PC-9 (cell line): ENCODE data around the gene CACNA1G. TPM values are rescaled to one million over a fixed set of nuclear protein-coding genes. Genes with fewer than 3 reads are reported as not detected.

ENCODE experiments used
- BruUV-seq: library from RNA; stranded (reverse); fragments of 400-500 nt; replicated peaks from 2 replicates; lab custom pipeline; 2021; lab: Mats Ljungman, UMichigan
- CTCF ChIA-PET: fragments of 300-600 bp; sonication (Branson Sonifier 250); formaldehyde crosslinking; loops from one replicate; lab custom pipeline; 2022; ENCODE audit warnings: antibody characterized with exemption; lab: Charles Lee
- POLR2A ChIA-PET: fragments of 300-600 bp; sonication (Branson Sonifier 250); formaldehyde crosslinking; loops from one replicate; lab custom pipeline; 2022; ENCODE audit warnings: antibody characterized with exemption; ENCODE audit not compliant: unreplicated experiment; lab: Charles Lee
- DNase-seq, 2 experiments: peaks; one replicate each; pipeline versions ENCODE4 v3.0.0 to v3.0.0-alpha.2; 2015 to 2022; ENCODE audit warnings: mixed read lengths in 1 of 2
- H2AFZ ChIP-seq: fragments of 200-600 bp; sonication (generic); 2 replicates; pipeline ENCODE4 v1.8.1; 2017; ENCODE audit warnings: antibody characterized with exemption
- H3F3A ChIP-seq: fragments of 200-600 bp; sonication (generic); 2 replicates; pipeline ENCODE4 v1.8.1; 2017; ENCODE audit warnings: antibody characterized with exemption, mild to moderate bottlenecking, low read depth; ENCODE audit not compliant: insufficient read depth
- H3K27ac ChIP-seq: fragments of 200-600 bp; sonication (generic); 2 replicates; pipeline ENCODE4 v1.6.1; 2016; ENCODE audit warnings: mixed run types
- H3K27me3 ChIP-seq: fragments of 200-600 bp; sonication (generic); 2 replicates; pipeline ENCODE4 v1.6.1; 2016; ENCODE audit warnings: low read depth, mixed run types; ENCODE audit not compliant: insufficient read depth
- H3K36me3 ChIP-seq: fragments of 200-600 bp; sonication (generic); 2 replicates; pipeline ENCODE4 v1.6.1; 2016; ENCODE audit warnings: low read depth, mixed run types
- H3K4me1 ChIP-seq: fragments of 200-600 bp; sonication (generic); replicated peaks from 2 replicates; pipeline ENCODE4 v1.6.1; 2016; ENCODE audit warnings: mixed run types; ENCODE audit not compliant: insufficient read depth
- H3K4me2 ChIP-seq: fragments of 200-600 bp; sonication (generic); 2 replicates; pipeline ENCODE4 v1.6.1; 2017; ENCODE audit warnings: mixed run types
- H3K4me3 ChIP-seq: fragments of 200-600 bp; sonication (generic); 2 replicates; pipeline ENCODE4 v1.6.1; 2016; ENCODE audit warnings: mixed run types
- H3K79me2 ChIP-seq: fragments of 200-600 bp; sonication (generic); 2 replicates; pipeline ENCODE4 v1.6.1; 2017; ENCODE audit warnings: low read depth, mixed run types
- H3K9me2 ChIP-seq: fragments of 200-600 bp; sonication (generic); 2 replicates; pipeline ENCODE4 v1.8.1; 2017; ENCODE audit warnings: mild to moderate bottlenecking; ENCODE audit not compliant: insufficient read depth
- H3K9me3 ChIP-seq: fragments of 200-600 bp; sonication (generic); 2 replicates; pipeline ENCODE4 v1.8.1; 2016; ENCODE audit warnings: low read depth; ENCODE audit not compliant: insufficient read depth
- H4K20me1 ChIP-seq: fragments of 200-600 bp; sonication (generic); 2 replicates; pipeline ENCODE4 v1.8.1; 2017; ENCODE audit not compliant: insufficient read depth
- CTCF ChIP-seq: fragments of 200-600 bp; sonication (generic); conservative IDR thresholded peaks from 2 replicates; pipeline ENCODE4 v1.6.1; 2017; ENCODE audit warnings: mixed run types, antibody characterized with exemption, mild to moderate bottlenecking, moderate library complexity
- EZH2 ChIP-seq: fragments of 200-600 bp; sonication (generic); IDR thresholded peaks from 2 replicates; pipeline ENCODE4 v1.8.0; 2017; ENCODE audit warnings: antibody characterized with exemption, low read depth
- intact Hi-C: fragments of 100-400 bp; cut with micrococcal nuclease; formaldehyde crosslinking; loops from one replicate; pipeline ENCODE4 v1.10.0; 2022; ENCODE audit not compliant: unreplicated experiment
- total RNA-seq: library from RNA; stranded (reverse); gene quantifications from 2 replicates; pipeline ENCODE4 v1.2.3, GENCODE V29; 2021

Gene CACNA1G
- total RNA-seq, 1 experiment from 2014 or later, result 0.46 TPM

- intact Hi-C loops, result loop anchor here (1.0 to 2.0 kb wide), 2 partner anchors 21 to 46 kb away; no protein-coding TSS in a partner anchor
- BruUV-seq, result no TSS peak
- Histone ChIP-seq H2AFZ (no peak overlapping the region), H3K4me2 (peak overlapping the region; percentile 96), H3K27ac (peak overlapping the region; percentile 91), H3K36me3 (peaks cover 57% of the 10 kb centered on the region), H3K27me3 (no peaks in the 10 kb centered on the region), H3K4me1 (peaks cover 78% of the 10 kb centered on the region), H3K9me3 (no peaks in the 10 kb centered on the region), H3F3A (peaks cover 71% of the 10 kb centered on the region), H4K20me1 (no peaks in the 10 kb centered on the region), H3K4me3 (peak overlapping the region; percentile 81; the same call in 1 of the 2 replicates), H3K79me2 (peaks cover 87% of the 10 kb centered on the region), H3K9me2 (no peaks in the 10 kb centered on the region)
- POLR2A ChIA-PET, result interaction anchor here (0.5 to 2.4 kb wide), 7 partner anchors 22 to 82 kb away, joined by 4 to 22 read pairs (median 5); partner anchors contain the start of gene LUC7L3
- DNase-seq, result peak; percentile 97 to 100
- CTCF ChIA-PET, result interaction anchor here (0.5 to 4.7 kb wide), 6 partner anchors 11 to 168 kb away, joined by 3 to 33 read pairs (median 3); no protein-coding TSS in a partner anchor
- TF ChIP-seq CTCF (no peak), EZH2 (no peak)
Observed at GRCh38 chr17:50638966-50639713, 78.6 kb downstream of the CACNA1G start.

GRCh38 chr17:50640686-50641351 is 80.3 kb downstream of the CACNA1G start:
- Histone ChIP-seq H3K9me2 (no peaks in the 10 kb centered on the region), H3K27ac (peak overlapping the region; percentile 91), H4K20me1 (no peaks in the 10 kb centered on the region), H3K9me3 (no peaks in the 10 kb centered on the region), H3K36me3 (peaks cover 62% of the 10 kb centered on the region), H3K4me2 (peak overlapping the region; percentile 96), H2AFZ (no peak overlapping the region), H3K27me3 (no peaks in the 10 kb centered on the region), H3K4me3 (no peak overlapping the region; the same call in 1 of the 2 replicates), H3K79me2 (peaks cover 87% of the 10 kb centered on the region), H3F3A (peaks cover 69% of the 10 kb centered on the region), H3K4me1 (peaks cover 74% of the 10 kb centered on the region)
- intact Hi-C loops, result no loop called here
- POLR2A ChIA-PET, result no interaction called here
- no peak for TF ChIP-seq CTCF
- TF ChIP-seq EZH2, result no peak
- CTCF ChIA-PET, result interaction anchor here (1.0 kb wide), 1 partner anchor 20 kb away, joined by 4 read pairs; no protein-coding TSS in a partner anchor
- peak in 1 of 2 experiments; percentile 46 for DNase-seq
- no TSS peak for BruUV-seq

GRCh38 chr17:50641357-50641756 is 80.8 kb downstream of the CACNA1G start:
- intact Hi-C loops, result no loop called here
- Histone ChIP-seq H4K20me1 (no peaks in the 10 kb centered on the region; the same call in 1 of the 2 replicates), H3K27me3 (no peaks in the 10 kb centered on the region), H3K4me3 (no peak overlapping the region), H3K4me2 (peak overlapping the region; percentile 96), H3K4me1 (peaks cover 69% of the 10 kb centered on the region), H3K27ac (peak overlapping the region; percentile 91), H3K9me2 (no peaks in the 10 kb centered on the region), H2AFZ (no peak overlapping the region), H3K79me2 (peaks cover 87% of the 10 kb centered on the region), H3K9me3 (no peaks in the 10 kb centered on the region), H3K36me3 (peaks cover 62% of the 10 kb centered on the region), H3F3A (peaks cover 69% of the 10 kb centered on the region)
- no peak for DNase-seq
- ChIA-PET POLR2A (no interaction called here), CTCF (interaction anchor here (1.0 kb wide), 1 partner anchor 19 kb away, joined by 4 read pairs; no protein-coding TSS in a partner anchor)
- no TSS peak for BruUV-seq
- TF ChIP-seq EZH2 (no peak), CTCF (no peak)
